Right renal cortex interstitium (tissue), 3 donors: ENCODE measurements around the gene PI4K2A. TPM values are rescaled to one million over a fixed set of nuclear protein-coding genes. Genes with fewer than 3 reads are reported as not detected.

Experiments
- DNase-seq, 3 donors: peaks; one replicate each; pipeline ENCODE4 v3.0.0-alpha.2; 2013; ENCODE audit warnings: low read depth in 3 of 3, low spot score in 2 of 3
- polyA plus RNA-seq, 3 donors: library from polyadenylated mRNA; unstranded; fragments of 120-200 nt; gene quantifications; one replicate each; pipeline ENCODE4 v1.2.1, GENCODE V29; 2013; ENCODE audit not compliant: insufficient read length in 3 of 3

The PI4K2A gene
- 10 to 100 TPM; 20.3 to 22.0 (median 20.3) TPM for polyA plus RNA-seq

DNA sequence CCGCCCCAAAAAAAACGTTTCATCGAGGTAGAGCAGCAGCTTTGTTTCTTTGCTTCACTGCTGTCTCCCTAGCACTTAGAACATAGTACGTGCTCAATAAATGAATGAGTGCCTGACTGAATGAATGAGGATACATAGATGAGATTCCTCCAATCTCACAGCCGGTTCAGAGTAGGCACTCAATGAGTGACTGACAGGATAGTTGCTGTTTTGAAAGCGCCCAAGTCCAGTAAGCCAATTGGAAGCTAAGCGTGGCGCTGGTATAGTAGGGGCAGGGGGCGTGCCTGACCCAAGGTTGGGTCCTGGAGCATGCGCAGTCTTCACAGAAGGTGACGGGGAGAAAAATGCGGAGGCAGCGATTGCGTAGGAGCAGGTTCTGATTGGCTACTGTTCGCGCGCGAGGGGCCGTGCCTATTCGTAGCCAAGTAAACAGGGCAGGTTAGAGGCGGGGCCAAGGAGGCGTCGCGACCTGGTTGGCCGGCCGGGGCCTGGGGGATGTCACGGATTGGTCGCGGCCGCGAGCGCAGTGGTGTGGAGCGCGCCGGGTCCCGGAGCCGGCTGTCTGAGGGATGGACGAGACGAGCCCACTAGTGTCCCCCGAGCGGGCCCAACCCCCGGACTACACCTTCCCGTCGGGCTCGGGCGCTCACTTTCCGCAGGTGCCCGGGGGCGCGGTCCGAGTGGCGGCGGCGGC, at the start of gene PI4K2A:
Gene PI4K2A, plus strand, starts transcription at position 498 of the 694 bp plus-strand sequence. Its CDS starts 72 bp downstream, at position 570.
- peak; percentile 97 to 99 (median 98) for DNase-seq

DNA sequence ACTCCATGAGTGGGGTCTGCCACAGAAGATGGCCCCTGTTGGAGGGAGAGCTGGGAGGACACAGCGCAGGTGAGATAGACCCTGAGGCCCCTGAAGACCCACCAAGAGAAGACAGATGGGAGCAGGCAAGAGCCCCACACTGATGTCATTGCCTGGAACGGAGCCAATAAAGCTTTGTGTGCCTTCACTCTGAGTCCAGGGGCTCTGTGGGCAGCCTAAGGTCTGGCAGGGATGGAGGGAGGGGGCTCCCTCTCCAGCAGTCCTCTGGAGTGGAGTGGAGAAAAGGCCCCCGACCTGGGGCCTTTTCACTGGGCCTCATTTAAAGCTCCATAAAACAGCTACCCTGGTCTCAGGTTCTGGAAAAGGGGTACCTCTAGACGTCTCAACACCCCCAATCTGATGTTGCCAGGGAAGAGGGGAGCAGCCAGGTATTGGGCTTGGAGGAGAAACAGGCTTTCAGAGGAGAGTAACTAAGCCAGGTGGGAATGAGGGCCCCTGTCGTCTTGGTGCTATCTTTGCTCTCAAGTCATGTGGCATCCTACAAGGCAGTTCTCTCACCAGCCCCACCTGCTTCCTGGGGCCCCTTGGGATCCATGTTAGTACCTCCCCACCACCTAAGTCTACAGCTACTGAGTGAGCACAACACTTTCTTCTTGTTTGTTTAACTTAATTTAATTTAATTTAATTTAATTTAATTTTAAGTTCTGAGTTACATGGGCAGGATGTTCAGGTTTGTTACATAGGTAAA, 49.5 kb upstream of the PI4K2A start:
- no peak for DNase-seq

DNA sequence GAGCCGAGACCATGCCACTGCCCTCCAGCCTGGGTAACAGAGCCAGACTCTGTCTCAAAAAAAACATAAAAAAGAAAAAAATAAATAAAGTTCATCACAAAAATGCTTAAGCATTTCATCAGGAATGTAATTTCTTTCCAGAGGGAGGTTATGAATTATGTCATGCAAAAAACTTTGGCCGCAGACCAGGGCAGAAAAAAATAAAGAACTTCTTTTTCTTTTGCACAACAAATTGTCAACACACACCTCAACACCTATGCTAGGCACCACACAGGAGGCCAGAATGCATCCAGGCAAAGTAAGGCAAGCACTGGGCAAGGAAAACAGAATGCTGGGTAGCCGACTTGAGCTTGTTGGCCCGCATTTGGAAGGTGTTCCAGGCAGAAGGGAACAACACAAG, 47.0 kb upstream of the PI4K2A start:
- DNase-seq, result no peak

DNA sequence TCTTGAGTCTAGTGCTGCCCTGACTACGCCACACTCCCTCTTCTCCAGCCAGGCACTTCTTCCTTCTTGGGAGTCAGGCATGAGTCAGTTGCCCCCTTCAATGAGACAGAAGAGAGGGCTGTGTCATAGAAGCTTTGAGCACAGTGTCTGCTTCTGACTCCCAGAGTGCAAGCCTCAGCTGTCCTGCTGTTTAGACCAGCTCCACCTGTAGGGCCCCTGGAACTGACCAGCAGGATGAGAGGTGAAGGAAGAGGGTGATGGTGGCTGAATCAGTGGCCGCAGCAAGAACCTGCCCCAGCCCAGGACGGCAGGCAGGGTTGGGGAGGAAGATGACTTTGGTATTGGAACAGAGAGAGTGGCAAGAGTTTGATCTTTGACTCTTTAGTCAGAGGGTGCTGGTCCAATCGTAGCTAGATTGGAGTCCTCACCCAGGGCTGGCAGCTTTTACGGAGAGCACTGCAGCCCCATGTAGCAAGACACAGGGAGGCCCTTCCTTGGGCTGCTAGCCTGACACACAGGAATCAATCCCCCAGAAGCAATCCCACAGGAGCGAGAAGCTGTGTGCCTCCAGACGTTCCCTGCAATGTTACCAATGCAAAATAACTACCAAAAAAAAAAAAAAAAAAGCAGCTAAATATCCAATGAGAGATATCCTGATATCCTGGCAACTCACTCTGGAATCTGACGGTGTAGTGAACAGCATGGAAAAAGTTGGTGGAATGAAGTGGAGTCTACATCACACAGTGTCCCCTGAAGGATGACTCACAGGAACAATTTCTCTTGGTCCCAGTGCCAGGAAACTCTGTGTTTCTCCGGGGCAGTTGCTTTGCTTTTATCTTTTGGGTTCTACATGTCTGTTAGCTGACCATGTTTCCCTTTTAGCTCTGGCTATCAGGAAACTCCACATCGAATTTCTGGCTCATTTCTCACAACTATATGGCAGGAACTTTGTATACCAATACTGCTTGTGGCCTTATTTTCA, 44.1 kb upstream of the PI4K2A start:
- DNase-seq, result no peak

DNA sequence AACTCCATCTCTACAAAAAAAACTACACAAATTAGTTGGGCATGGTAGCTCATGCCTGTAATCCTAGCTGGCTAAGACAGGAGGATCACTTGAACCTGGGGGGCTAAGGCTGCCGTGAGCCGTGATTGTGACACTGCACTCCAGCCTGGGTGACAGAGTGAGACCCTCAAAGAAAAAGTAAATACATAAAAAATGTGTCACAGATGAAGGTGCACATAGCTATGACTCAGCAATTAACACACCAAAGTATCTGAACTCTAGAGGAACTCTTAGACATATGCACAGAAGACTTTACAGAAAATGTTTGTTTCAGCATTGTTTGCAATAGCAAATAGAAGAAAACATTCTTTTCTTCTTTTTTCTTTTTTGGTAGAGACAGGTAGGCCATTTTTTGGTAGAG, 42.7 kb upstream of the PI4K2A start:
- no peak for DNase-seq

DNA sequence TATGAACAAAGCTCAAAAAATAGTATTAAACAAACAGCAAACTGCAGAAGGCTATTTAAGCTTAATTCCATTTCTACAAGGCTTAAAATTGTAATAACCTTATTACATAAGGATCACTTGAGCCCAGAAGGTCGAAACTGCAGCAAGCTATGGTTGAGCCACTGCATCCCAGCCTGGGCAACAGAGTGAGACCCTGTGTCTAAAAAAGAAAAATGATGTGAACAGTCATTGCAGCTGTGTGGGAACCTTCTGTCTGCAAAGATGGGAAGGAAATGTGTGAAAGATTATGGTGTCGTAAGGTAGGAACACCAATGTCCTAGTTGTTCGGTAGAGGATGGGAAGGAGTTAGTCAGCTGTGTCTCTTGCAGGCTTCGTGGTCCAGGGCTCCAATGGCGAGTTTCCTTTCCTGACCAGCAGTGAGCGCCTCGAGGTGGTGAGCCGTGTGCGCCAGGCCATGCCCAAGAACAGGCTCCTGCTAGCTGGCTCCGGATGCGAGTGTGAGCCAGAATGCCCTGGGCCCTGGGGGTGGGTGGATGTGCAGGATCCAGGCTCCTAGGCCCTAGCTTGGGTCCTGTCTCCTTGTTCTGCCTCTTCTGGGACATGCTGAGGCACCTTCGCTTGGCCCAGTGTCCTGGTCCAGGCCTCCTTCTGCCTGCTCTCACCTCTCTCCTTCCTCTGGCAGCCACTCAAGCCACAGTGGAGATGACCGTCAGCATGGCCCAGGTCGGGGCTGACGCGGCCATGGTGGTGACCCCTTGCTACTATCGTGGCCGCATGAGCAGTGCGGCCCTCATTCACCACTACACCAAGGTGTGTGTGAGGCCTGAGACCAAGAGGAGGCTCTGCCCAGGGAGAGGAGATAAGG, 41.8 kb upstream of the PI4K2A start:
- no peak for DNase-seq

DNA sequence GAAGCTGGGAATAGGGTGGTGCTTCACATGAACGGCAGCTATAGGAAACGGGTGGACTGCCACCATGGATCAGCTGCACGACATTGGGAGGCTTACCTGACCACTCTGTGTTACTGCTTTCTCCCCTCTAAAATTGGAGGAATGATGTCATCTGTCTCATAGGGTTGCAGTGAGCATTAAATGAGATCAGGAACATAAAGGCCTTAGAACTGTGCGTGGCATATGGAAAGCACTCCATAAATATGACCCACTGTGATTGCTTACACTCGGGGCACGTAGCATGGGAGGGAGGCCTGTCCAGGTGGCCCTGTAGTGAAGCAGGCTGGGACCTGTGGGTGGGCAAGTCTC, 41.2 kb upstream of the PI4K2A start:
- DNase-seq, result no peak

DNA sequence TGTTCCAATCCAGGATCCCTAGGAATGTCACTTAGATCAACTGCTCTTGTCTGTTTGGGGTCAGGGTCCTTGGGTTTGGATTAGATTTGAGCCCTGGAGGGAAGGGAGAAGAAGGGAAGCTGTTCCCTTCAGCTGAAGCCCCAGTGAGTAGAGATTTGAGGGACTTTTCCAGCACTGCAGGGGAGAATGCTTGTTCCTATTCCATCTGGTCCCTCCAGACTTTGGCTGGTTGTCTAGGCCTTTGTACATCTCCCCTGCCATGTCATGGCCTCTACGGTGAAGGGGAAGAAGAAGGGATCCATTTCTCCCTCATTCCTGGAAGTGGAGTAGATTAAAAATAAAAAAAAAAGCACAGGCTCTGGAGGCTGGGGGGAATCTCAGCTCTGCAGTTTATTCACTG, 39.9 kb upstream of the PI4K2A start:
- no peak for DNase-seq

DNA sequence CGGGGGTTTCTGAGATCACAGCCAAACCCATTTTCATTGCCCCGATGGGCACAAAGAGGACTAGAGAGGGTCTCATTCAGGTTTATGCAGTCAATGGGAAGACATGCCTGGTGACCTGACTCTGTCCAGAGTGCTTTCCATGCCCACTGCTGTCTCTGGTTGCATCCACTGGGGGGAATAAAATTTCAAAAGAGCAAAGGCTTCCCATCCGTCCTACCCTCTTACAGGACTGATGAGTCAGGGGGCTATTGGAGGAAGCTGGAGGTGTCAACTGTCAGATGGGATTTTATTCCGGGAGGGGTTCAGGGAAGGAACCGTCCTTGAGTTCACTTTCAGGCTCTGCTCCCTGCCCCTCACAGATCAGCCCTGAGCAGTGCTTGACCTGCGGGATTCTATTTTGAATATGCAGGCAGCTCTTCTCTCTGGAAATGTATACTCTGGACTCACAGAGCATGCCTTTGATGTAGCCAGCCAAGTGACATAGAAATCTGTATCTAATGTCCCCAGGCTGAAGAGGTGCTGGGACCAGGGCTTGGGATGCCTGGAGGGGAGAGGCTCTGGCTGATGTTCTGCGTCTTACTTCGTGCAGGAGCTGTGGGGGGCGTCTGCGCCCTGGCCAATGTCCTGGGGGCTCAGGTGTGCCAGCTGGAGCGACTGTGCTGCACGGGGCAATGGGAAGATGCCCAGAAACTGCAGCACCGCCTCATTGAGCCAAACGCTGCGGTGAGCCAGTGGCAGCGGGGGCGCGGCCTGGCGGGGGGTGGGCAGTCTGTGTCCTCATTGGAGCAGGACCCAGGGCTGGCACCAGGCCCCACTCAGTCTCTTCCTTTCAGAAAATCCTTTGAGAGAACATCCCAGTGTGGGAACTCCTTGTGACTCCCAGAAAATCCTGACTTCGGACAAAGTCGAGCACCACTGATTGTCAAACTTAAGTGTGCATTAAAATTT, 38.9 kb upstream of the PI4K2A start:
- DNase-seq, result no peak

DNA sequence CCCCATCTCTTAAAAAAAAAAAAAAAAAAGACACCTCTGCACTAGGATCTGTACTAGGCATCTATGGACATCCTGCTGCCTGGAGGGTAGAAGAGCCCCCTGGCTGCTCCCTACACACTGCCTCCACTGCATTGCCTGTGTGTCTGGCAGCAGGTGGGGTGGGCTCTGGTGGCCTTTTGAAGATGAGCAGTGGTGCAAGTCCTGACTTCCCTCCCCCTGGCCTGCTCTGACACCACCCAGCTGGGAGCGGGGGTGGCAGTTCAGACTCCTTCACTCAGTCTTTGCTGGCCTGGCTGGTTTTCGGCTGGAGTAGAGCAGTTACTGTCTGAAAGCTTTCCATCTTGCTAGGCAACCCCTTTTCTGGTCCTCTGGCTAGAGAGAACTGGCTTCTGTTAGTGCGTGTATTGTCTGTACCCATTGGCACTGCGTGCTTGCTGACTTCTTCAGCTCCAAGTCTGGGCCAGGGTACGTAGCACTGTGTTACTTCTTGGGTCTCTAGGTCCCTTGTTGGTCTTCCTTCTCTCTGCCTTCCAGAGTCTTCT, 33.3 kb upstream of the PI4K2A start:
- no peak for DNase-seq

DNA sequence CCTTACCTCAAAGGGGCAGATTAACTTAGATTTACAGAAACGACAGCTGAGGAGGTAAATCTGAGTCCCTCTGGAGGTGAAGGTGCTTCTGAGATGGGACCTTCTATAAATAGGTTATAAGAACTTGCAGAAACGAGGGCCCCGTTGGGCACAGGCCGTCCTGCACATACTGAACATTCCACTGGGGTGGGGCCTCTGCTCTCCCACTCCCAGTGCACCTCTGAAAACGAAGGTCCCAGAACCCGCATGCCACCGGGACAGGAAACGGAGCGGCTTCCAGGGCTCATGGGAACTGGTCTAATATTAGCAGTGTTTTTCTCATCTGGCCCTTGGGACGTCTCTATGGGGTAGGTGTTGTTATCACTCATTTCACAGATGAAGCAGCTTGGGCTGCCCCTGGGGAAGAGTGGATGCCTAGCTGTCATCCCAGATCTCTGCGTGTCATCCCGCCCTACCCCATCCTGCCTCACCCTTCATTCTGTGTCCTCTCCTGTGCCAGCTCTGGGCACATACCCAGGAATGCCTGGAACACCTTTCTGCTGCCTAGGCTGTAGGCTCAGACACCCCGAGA, 31.4 kb upstream of the PI4K2A start:
- DNase-seq, result no peak

DNA sequence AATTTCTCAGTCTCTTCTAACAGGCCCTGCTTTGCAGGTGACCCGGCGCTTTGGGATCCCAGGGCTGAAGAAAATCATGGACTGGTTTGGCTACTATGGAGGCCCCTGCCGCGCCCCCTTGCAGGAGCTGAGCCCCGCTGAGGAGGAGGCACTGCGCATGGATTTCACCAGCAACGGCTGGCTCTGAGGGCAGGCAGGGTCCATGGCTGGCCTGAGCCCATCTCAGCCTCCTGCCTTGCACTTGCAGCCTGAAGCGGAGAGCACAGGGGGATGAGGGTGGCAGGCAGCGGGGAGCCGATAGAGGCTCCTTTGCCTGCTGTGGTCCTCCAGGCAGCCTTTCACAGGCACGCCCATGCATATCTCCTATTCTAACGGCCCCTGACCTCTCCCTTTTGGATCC, 29.0 kb upstream of the PI4K2A start:
- DNase-seq, result no peak

DNA sequence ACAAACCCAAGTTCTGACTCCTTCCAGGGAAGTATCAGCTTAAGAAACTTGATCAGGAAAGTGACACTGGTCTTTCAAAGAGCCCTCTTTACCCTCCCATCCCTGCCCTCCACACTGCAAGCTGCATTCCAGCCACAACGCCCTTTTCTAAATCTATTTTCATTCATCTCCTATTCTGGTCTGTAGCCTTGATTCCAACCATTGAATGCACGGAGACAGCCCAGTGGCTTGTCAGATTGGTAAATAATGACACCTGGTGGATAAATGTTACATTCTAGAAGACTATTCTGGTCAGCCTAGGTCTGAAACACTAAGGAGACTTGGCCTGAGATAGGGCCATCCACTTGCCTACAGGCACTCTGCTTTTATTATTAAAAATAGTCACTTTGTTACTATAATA, 28.1 kb upstream of the PI4K2A start:
- DNase-seq, result peak in 1 of 3 donors; percentile 16

DNA sequence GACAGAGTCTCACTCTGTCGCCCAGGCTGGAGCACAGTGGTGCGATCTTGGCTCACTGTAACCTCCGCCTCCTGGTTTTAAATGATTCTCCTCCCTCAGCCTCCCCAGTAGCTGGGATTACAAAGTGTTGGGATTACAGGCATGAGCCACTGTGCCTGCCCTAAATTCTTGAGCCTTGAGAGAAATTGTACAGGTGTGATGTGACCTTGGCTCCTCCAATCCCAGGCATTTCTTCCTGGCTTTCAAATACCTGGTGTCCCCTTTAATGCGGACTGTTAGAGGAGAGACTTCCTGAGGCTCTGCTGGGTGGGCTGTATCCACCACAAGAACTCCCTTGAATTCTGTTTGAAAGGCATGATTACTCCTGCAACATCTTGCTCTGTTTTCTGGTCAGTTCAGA, 22.2 kb upstream of the PI4K2A start:
- DNase-seq, result no peak

DNA sequence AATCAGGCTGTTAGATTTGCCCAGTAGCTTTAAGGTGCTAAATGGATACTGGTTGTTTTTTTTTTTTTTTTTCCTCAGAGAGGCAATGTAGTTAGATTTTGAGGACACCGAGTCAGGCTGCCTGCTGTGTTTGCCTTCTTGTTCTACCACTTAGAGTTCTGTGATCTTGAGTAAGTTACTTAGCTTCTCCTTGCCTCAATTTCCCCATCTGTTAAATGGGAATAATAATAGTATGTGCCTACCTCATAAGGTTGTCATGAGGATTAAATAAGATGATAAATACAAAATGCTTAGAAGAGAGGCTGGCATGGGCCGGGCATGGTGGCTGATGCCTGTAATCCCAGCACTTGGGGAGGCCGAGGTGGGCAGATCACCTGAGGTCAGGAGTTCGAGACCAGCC, 21.7 kb upstream of the PI4K2A start:
- no peak for DNase-seq

DNA sequence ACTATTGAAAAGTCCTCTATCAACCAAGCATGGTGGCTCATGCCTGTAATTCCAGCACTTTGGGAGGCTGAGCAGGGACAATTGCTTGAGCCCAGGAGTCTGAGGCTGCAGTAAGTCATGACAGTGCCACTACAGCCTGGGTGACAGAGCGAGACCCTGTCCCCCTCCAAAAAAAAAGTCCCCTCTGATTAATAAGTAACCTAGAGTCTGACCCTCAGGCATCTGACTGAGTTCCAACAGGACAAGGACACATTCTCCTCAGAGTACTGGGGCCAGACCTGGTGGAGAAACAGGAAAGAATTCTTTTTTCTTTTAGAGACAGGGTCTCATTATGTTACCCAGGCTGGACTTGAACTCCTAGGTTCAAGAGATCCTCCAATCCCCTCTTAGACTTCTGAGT, 17.2 kb upstream of the PI4K2A start:
- no peak for DNase-seq

DNA sequence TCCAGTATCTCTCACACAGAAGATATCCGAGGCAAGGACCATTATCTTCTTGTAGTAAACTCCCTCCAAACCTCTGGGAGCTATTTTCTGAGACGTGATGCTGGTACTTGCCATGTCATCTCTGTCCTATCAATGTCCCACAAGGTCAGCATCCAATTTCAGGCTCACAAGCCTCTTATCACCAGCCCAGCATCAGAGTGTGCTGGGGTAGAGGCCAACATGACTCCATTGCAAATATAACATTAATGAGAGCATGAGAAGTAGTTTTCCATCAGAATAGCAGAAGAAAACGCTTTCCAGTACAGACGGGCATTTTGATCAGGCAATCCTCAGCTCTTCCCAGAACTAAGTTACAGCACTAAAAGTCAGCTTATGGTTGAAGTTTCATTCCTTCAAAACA, 12.7 kb upstream of the PI4K2A start:
- DNase-seq, result no peak

DNA sequence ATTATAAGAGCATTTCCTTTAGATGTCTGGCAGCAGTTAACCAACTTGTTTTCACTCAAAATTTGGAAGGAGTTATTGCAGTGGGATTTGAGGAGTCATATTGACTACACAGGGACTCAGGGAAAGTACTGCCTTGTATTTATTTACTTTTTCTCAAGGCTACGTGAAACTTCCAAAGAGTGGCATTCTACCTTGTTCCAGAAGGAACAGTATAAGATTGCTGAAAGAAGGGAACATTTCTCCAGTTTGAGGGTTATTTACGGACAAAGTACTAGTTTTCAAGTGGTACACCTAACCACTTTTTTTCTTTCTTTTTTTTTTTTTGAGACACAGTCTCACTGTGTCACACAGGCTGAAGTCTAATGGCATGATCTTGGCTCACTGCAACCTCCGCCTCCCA, 12.2 kb upstream of the PI4K2A start:
- DNase-seq, result no peak

DNA sequence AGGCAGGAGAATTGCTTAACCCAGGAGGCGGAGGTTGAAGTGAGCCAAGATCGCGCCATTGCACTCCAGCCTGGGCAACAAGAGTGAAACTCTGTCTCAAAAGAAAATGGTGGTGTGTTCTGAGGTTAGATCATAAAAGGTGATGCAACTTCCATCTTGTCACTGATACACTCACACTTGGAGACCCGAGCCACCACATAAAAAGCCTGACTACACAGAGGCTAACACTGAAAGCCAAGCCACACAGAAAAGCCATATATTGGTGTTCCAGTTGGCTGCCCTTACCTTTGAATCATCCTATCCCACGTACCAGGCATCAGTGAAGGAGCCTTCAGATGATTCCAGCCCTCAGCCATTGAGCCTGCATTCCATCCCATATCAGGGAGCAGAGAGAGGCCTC, 11.2 kb upstream of the PI4K2A start:
- DNase-seq, result no peak
